MM.1S (cell line): ENCODE data around the gene CASP7.

Experiments used
- DNase-seq: peaks from one replicate; pipeline ENCODE4 v3.0.0-alpha.2; 2015
- H2AFZ ChIP-seq: fragments of 300-600 bp; sonication (generic); 2 replicates; pipeline ENCODE4 v1.6.0; 2016; ENCODE audit warnings: antibody characterized with exemption, low read length
- H3F3A ChIP-seq: fragments of 300-600 bp; sonication (generic); 2 replicates; pipeline ENCODE4 v1.6.1; 2016; ENCODE audit warnings: mild to moderate bottlenecking, antibody characterized with exemption, low read length, moderate library complexity, mixed read lengths; ENCODE audit not compliant: insufficient read depth
- H3K27ac ChIP-seq: fragments of 300-600 bp; sonication (generic); 2 replicates; pipeline ENCODE4 v1.5.1; 2016; ENCODE audit warnings: mild to moderate bottlenecking, low read length
- H3K27me3 ChIP-seq: fragments of 300-600 bp; sonication (generic); replicated peaks from 2 replicates; pipeline ENCODE4 v1.6.0; 2016; ENCODE audit warnings: low read length; ENCODE audit not compliant: insufficient read depth
- H3K36me3 ChIP-seq: fragments of 300-600 bp; sonication (generic); replicated peaks from 2 replicates; pipeline ENCODE4 v1.6.1; 2016; ENCODE audit warnings: mild to moderate bottlenecking, low read length, mixed read lengths; ENCODE audit not compliant: insufficient read depth
- H3K4me1 ChIP-seq: fragments of 300-600 bp; sonication (generic); 2 replicates; pipeline ENCODE4 v1.6.1; 2016; ENCODE audit warnings: low read length, mixed read lengths
- H3K4me2 ChIP-seq: fragments of 300-600 bp; sonication (generic); 2 replicates; pipeline ENCODE4 v1.6.0; 2016; ENCODE audit warnings: low read depth, low read length
- H3K4me3 ChIP-seq: fragments of 300-600 bp; sonication (generic); 2 replicates; pipeline ENCODE4 v1.5.1; 2016; ENCODE audit warnings: low read length, mixed read lengths
- H3K79me2 ChIP-seq: fragments of 300-600 bp; sonication (generic); 2 replicates; pipeline ENCODE4 v1.6.1; 2016; ENCODE audit warnings: mixed run types, low read length, mixed read lengths
- H3K9ac ChIP-seq: fragments of 300-600 bp; sonication (generic); 2 replicates; pipeline ENCODE4 v1.6.1; 2016; ENCODE audit warnings: low read length, mixed read lengths
- H3K9me2 ChIP-seq: fragments of 300-600 bp; sonication (generic); replicated peaks from 2 replicates; pipeline ENCODE4 v1.6.1; 2016; ENCODE audit warnings: mild to moderate bottlenecking, low read length, mixed read lengths; ENCODE audit not compliant: insufficient read depth
- H3K9me3 ChIP-seq: fragments of 300-600 bp; sonication (generic); replicated peaks from 2 replicates; pipeline ENCODE4 v1.6.1; 2016; ENCODE audit warnings: mild to moderate bottlenecking, low read length, mixed read lengths; ENCODE audit not compliant: insufficient read depth
- H4K20me1 ChIP-seq: fragments of 300-600 bp; sonication (generic); 2 replicates; pipeline ENCODE4 v1.6.1; 2016; ENCODE audit warnings: mild to moderate bottlenecking, low read length, moderate library complexity, mixed read lengths; ENCODE audit not compliant: insufficient read depth
- EZH2 ChIP-seq: fragments of 300-600 bp; sonication (generic); optimal IDR thresholded peaks from 2 replicates; pipeline ENCODE3; 2017; ENCODE audit warnings: low read depth, mild to moderate bottlenecking, antibody characterized with exemption, low read length, mixed read lengths
- EZH2phosphoT487 ChIP-seq: fragments of 300-600 bp; sonication (generic); IDR thresholded peaks from 2 replicates; pipeline ENCODE4 v1.6.1; 2018; ENCODE audit warnings: antibody characterized with exemption, low read length
- TF ChIP-seq, protein P1 (sequence below): fragments of 300-600 bp; sonication (generic); IDR thresholded peaks from 2 replicates; pipeline ENCODE4 v1.5.1; 2016; ENCODE audit warnings: antibody characterized with exemption, low read length, mixed read lengths

Gene CASP7

DNA sequence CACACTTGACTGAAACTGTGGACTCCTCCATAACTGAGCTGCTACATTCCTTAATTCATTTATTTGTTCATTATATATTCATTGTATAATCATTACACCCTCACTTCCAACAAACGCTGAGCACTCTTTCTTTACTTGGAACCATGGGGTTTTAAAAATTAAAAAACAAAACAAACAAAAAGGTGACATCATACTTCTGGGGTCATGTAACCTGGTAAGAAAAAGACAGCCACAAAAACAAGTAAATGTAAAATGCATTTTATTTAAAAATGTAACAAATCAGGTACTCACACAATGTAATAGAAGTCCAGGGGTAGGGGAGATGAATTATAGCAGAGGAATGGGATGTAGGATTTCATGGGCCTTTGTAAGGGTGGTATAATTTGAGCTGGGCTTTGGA, 96.8 kb downstream of the CASP7 start:
- no peaks in the 10 kb centered on the region for H3K27me3 ChIP-seq
- H3K9me2 ChIP-seq = no peaks in the 10 kb centered on the region

More for the DNA sequence above, 96.8 kb downstream of the CASP7 start:
- no peak overlapping the region for H3K4me3 ChIP-seq
- no peaks in the 10 kb centered on the region for H3K79me2 ChIP-seq
- no peaks in the 10 kb centered on the region for H3K9me3 ChIP-seq
- no peak overlapping the region for H3K9ac ChIP-seq
- no peak overlapping the region for H3K27ac ChIP-seq
- H2AFZ ChIP-seq = no peak overlapping the region
- H3K4me2 ChIP-seq = no peak overlapping the region
- no peaks in the 10 kb centered on the region for H3F3A ChIP-seq
- no peak for TF ChIP-seq EZH2
- no peak for TF ChIP-seq EZH2phosphoT487
- TF ChIP-seq, protein P1, sequence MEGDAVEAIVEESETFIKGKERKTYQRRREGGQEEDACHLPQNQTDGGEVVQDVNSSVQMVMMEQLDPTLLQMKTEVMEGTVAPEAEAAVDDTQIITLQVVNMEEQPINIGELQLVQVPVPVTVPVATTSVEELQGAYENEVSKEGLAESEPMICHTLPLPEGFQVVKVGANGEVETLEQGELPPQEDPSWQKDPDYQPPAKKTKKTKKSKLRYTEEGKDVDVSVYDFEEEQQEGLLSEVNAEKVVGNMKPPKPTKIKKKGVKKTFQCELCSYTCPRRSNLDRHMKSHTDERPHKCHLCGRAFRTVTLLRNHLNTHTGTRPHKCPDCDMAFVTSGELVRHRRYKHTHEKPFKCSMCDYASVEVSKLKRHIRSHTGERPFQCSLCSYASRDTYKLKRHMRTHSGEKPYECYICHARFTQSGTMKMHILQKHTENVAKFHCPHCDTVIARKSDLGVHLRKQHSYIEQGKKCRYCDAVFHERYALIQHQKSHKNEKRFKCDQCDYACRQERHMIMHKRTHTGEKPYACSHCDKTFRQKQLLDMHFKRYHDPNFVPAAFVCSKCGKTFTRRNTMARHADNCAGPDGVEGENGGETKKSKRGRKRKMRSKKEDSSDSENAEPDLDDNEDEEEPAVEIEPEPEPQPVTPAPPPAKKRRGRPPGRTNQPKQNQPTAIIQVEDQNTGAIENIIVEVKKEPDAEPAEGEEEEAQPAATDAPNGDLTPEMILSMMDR = no peak
- no peaks in the 10 kb centered on the region for H3K36me3 ChIP-seq
- H4K20me1 ChIP-seq = no peaks in the 10 kb centered on the region
- DNase-seq = no peak
- H3K4me1 ChIP-seq = no peaks in the 10 kb centered on the region
